Measurements from ENCODE around the gene HS3ST1.
"Not testable (repeated sequence)": the region's sequence is repeated elsewhere in the genome, so short reads cannot be mapped to it uniquely, and the experiment has no call there.

The HS3ST1 gene

GRCh38 chr4:11404431-11404830 is 24.3 kb downstream of the HS3ST1 start:
- DNase-seq (ENCODE audit: extremely low read depth in 1 of 2, low read depth in 1 of 2), result no peak

- no peak for DNase-seq (ENCODE audit: extremely low read depth in 1 of 2, low read depth in 1 of 2)
These were observed 26.5 kb downstream of the HS3ST1 start for GRCh38 chr4:11402192-11402591.

GRCh38 chr4:11399461-11399971 is 29.2 kb downstream of the HS3ST1 start:
- DNase-seq (ENCODE audit: extremely low read depth in 1 of 2, low read depth in 1 of 2), result no peak

- DNase-seq (ENCODE audit: extremely low read depth in 1 of 2, low read depth in 1 of 2), result no peak
These were observed 30.7 kb downstream of the HS3ST1 start for GRCh38 chr4:11397819-11398610.

GRCh38 chr4:11397146-11397545 is 31.5 kb downstream of the HS3ST1 start:
- no peak for DNase-seq (ENCODE audit: extremely low read depth in 1 of 2, low read depth in 1 of 2)

GRCh38 chr4:11393551-11393950 is 35.1 kb downstream of the HS3ST1 start:
- no peak for DNase-seq (ENCODE audit: extremely low read depth in 1 of 2, low read depth in 1 of 2)

GRCh38 chr4:11384072-11384471 is 44.6 kb downstream of the HS3ST1 start:
- not testable (repeated sequence) for DNase-seq (ENCODE audit: extremely low read depth in 1 of 2, low read depth in 1 of 2)

- no peak for DNase-seq (ENCODE audit: extremely low read depth in 1 of 2, low read depth in 1 of 2)
These were observed 52.1 kb downstream of the HS3ST1 start for GRCh38 chr4:11376571-11376970.

- DNase-seq (ENCODE audit: extremely low read depth in 1 of 2, low read depth in 1 of 2), result no peak
These were observed 52.5 kb downstream of the HS3ST1 start for GRCh38 chr4:11376146-11376545.

GRCh38 chr4:11368701-11369115 is 60.0 kb downstream of the HS3ST1 start:
- no peak for DNase-seq (ENCODE audit: extremely low read depth in 1 of 2, low read depth in 1 of 2)

- no peak for DNase-seq (ENCODE audit: extremely low read depth in 1 of 2, low read depth in 1 of 2)
These were observed 61.3 kb downstream of the HS3ST1 start for GRCh38 chr4:11367371-11367770.

- DNase-seq (ENCODE audit: extremely low read depth in 1 of 2, low read depth in 1 of 2), result no peak
These were observed 61.8 kb downstream of the HS3ST1 start for GRCh38 chr4:11366859-11367258.

GRCh38 chr4:11365039-11365438 is 63.7 kb downstream of the HS3ST1 start:
- no peak for DNase-seq (ENCODE audit: extremely low read depth in 1 of 2, low read depth in 1 of 2)

- DNase-seq (ENCODE audit: extremely low read depth in 1 of 2, low read depth in 1 of 2), result no peak
These were observed 69.1 kb downstream of the HS3ST1 start for GRCh38 chr4:11359591-11359990.

GRCh38 chr4:11355226-11355625 is 73.5 kb downstream of the HS3ST1 start:
- no peak for DNase-seq (ENCODE audit: extremely low read depth in 1 of 2, low read depth in 1 of 2)

GRCh38 chr4:11354531-11354930 is 74.2 kb downstream of the HS3ST1 start:
- DNase-seq (ENCODE audit: extremely low read depth in 1 of 2, low read depth in 1 of 2), result no peak

- no peak for DNase-seq (ENCODE audit: extremely low read depth in 1 of 2, low read depth in 1 of 2)
These were observed 80.1 kb downstream of the HS3ST1 start for GRCh38 chr4:11348449-11349088.

GRCh38 chr4:11344916-11345315 is 83.8 kb downstream of the HS3ST1 start:
- DNase-seq (ENCODE audit: extremely low read depth in 1 of 2, low read depth in 1 of 2), result no peak

- DNase-seq (ENCODE audit: extremely low read depth in 1 of 2, low read depth in 1 of 2), result no peak
These were observed 85.2 kb downstream of the HS3ST1 start for GRCh38 chr4:11343536-11343935.
